NCI-H128 (cell line): ENCODE measurements around the gene E4F1.

Experiments
- DNase-seq: peaks from one replicate; lab custom pipeline; 2025; ENCODE audit not compliant: unreplicated experiment; lab: John Stamatoyannopoulos, UW

Gene E4F1

GRCh38 chr16:2271848-2272461 lies 48.6 kb downstream of the E4F1 start:
- DNase-seq: no peak

GRCh38 chr16:2273484-2273883 lies 50.1 kb downstream of the E4F1 start:
- no peak for DNase-seq

GRCh38 chr16:2273931-2274330 lies 50.5 kb downstream of the E4F1 start:
- DNase-seq: no peak

GRCh38 chr16:2275476-2276367 lies 52.3 kb downstream of the E4F1 start:
- DNase-seq: no peak

- DNase-seq: no peak
Observed at GRCh38 chr16:2276368-2277195, 53.2 kb downstream of the E4F1 start.

- DNase-seq: no peak
Observed at GRCh38 chr16:2277466-2278271, 54.3 kb downstream of the E4F1 start.

- no peak for DNase-seq
Observed at GRCh38 chr16:2278272-2278608, 54.8 kb downstream of the E4F1 start.

- DNase-seq: no peak
Observed at GRCh38 chr16:2278956-2279800, 55.8 kb downstream of the E4F1 start.

- no peak for DNase-seq
Observed at GRCh38 chr16:2280461-2280860, 57.1 kb downstream of the E4F1 start.

- DNase-seq: no peak
Observed at GRCh38 chr16:2280981-2281542, 57.7 kb downstream of the E4F1 start.

GRCh38 chr16:2282262-2282661 lies 58.9 kb downstream of the E4F1 start:
- DNase-seq: no peak

GRCh38 chr16:2282866-2283555 lies 59.6 kb downstream of the E4F1 start:
- DNase-seq: no peak

GRCh38 chr16:2284001-2284770 lies 60.8 kb downstream of the E4F1 start:
- DNase-seq: no peak

- DNase-seq: no peak
Observed at GRCh38 chr16:2284797-2285576, 61.6 kb downstream of the E4F1 start.
